H1 (cell line): ENCODE measurements around the gene DEPP1. TPM values are rescaled to one million over a fixed set of nuclear protein-coding genes. Genes with fewer than 3 reads are reported as not detected.

Source experiments
- ATF3 ChIP-seq: IDR thresholded peaks from 2 replicates; pipeline ENCODE4 v1.6.1; 2011; ENCODE audit warnings: low read depth, mild to moderate bottlenecking, low read length; ENCODE audit not compliant: insufficient read depth
- polyA plus RNA-seq, 7 experiments: library from polyadenylated mRNA; depleted of rRNA in 3 of 7; stranded (reverse) in 5 of 7; unstranded in 2 of 7; fragments of >200 nt in 5 of 7; fragments of 200-250 nt in 2 of 7; gene quantifications; 1 replicate in 5 of 7; 2 replicates in 1 of 7; 4 replicates in 1 of 7; pipeline versions ENCODE4 v1.2.1 to v1.2.3, GENCODE V29; 2011 to 2013; ENCODE audit warnings: missing spikeins in 2 of 7, mixed read lengths in 2 of 7
- total RNA-seq: library from RNA; stranded (reverse); fragmentation: NEBNext Ultra II Directional; extraction: Animal tissue kit (Norgen Biotek cat#: 25700); gene quantifications from 2 replicates; pipeline ENCODE4 v1.2.1, GENCODE V29; 2021

DEPP1 gene
- total and polyA plus RNA-seq, 2 of the 8 experiments (the other 6 are each of a cell fraction or from before 2014, with no cell fraction given), result 0.67 to 4.5 TPM

- TF ChIP-seq ATF3, result no peak
- TF ChIP-seq, all 59 proteins: peak for 0
These were observed 7.6 kb upstream of the DEPP1 start (continued) for GRCh38 chr10:44986179-44986578.
